Stromal cell of bone marrow (primary cell): ENCODE data around the gene IRF2.

Source experiments
- DNase-seq: peaks from one replicate; pipeline ENCODE4 v3.0.0-alpha.2; 2012; ENCODE audit warnings: low read depth

Gene IRF2

DNA sequence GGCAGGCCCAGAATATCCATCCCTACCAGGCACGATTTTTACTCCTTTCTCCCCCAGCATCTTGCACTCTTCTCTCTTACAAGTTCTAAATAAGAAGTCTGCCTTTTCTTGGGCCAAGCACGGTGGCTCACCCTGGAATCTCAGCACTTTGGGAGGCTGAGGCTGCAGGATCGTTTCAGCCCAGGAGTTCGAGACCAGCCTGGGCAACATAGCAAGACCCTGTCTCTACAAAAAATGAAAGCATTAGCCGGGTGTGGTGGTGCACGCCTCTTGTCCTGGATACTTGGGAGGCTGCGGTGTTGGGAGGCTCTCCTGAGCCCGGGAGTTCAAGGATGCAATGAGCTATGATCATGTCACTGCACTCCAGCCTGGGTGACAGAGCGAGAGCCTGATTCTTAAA is 64.8 kb downstream of the IRF2 start:
- no peak for DNase-seq

DNA sequence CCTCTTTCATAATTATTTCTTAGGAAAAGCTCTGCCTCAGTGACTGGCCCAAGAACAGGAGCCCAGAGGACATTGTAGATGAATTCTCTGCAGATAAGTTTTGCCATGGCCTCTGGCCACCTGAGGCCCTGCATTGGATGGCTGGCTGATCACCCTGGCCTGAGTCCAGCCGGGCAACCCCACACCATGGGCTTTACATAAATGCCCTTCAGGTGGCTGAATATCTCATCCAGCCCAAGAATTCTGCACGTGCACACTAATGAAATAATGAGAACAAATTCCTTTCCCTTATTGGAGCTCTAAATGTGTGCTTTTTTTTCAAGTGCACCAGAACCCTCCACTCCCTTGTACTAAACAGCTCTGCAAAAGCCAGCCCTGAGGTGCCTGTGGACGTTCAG is 65.7 kb downstream of the IRF2 start:
- no peak for DNase-seq

DNA sequence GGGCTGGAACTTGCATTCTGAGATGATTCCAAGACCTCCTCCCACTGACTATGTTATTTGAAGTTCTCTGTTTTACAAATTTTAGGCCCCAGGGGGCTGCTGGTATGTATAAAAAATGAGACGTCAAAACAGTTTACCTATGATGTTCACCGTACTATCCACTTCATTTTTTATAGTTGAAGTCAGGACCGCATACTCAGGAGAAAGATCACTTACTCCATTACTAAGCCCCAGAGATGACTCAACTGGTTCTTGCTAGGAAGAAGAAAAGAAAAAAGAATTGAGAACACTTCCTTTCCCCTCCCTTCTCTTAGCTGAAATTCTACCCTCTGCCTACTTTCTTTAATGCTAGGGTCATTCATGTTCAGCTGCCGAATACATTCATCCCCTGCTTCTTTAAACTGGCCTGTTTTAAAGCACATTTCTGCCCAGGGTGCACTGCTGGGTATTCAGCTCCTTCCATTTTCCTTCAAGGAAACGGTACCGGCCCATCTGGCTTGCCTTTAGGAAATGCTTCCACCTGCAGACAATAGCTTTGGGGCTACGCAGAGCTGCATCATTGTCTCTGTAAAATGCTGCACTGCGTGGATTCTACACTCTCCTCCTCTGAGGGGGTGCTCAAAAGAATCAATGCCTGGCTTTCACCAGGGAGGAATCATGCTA is 66.2 kb downstream of the IRF2 start:
- peak; percentile 71 for DNase-seq

DNA sequence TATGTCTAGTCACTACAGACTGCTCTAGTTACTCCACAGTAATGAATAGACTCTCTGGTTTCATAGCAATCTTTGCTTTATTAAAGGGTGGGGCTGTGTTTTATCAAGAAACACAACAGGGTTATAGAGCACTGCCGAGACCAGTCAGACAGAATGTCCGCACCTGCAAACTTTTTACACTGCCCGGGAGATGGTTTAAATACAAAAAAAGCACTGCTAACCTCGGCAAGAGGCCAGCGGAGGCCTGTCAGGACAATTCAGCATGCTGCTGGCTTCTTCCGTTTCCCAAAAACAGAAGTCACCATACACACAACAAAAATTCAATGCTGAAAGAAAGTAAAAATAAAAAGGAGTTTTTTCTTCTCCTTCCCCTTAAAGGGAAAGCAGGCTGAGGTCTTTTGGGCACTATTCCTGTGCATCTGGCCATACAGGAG is 67.4 kb downstream of the IRF2 start:
- DNase-seq: no peak

GRCh38 chr4:184404047-184404446 is 70.3 kb downstream of the IRF2 start:
- DNase-seq: no peak

DNA sequence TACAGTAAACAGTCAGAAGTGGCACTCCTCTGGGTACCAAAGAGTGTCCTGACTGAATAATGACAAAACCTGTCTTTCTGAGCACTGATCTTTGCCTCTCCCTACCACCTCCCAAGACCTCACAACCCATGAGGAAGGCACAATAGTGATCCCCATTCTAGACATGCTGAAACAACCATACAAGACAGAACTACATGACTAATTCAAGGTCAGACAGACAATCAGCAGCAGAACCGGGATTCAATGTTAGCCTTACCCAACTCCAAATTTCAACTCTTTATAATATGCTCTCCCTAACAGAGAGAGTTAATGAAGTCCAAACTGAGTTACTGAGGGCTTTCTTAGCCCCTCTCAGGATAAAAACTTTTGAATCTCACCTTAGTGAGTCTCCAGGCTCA is 71.0 kb downstream of the IRF2 start:
- no peak for DNase-seq

DNA sequence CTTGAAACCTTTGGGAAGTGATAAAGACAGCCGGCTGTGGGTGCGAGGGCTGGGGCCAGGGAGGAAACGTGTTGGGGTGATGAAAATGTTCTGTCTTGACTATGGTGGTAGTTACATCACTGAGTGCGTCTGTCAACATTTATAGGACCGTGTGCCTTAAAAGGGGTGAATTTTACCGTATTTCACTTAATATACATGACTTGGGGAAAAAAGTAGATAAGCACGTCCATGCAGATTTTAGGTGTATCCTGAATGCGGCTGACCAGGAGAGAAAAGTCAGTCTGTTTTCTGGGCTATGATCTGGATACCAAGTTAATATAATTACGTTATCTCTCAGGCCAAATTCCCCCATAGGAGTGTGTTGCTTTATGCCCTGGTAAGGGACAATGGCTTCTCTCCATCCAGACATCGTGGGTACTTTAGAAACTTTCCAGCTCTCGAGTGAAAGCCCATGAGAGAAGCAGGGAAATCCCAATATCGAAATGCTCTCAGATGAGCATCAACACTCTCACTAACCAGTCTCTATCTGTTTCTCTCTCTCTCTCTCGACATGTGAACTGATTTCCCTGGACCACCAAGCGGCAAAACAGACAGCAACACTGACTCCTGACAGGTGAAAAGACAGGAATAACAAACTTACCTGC is 71.5 kb downstream of the IRF2 start:
- no peak for DNase-seq

DNA sequence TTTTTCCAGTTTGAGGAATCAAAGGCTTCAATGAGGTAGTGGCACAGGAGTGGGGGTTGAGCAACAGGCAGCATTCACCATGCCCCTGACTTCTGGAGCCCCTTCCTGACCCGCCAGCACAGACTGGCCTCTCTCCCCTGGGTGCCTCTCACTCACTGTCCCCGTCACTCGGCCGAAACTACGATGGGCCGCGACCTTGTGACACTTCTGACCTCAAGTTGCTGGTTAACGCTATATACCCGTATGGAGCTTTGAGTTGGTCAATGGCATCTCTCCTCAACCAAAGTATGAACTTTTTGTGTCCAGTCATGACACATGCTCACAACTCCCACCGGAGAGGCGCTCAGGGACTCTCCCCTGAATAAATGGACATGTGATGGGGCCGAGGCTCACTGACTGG is 72.1 kb downstream of the IRF2 start:
- DNase-seq: no peak

GRCh38 chr4:184401397-184402171 is 72.8 kb downstream of the IRF2 start:
- no peak for DNase-seq

DNA sequence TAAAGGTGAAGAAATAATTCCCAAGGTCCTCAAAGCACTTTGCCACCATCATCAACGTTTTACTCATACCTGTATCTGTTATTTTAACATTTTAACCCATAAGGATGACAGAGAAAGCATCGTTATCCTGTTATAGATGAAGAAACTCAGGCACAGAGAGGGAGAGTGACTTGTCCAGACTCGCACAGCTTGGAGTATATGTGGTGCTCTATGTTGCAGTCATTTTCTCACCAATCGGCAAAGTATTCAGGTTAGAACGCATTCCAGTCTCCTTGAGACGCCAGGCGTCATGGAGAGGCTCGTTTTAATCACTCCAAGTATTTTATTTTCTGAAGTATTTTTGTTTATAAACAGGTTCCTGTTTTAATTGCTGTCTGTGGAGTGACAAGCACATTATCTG is 73.5 kb downstream of the IRF2 start:
- no peak for DNase-seq

DNA sequence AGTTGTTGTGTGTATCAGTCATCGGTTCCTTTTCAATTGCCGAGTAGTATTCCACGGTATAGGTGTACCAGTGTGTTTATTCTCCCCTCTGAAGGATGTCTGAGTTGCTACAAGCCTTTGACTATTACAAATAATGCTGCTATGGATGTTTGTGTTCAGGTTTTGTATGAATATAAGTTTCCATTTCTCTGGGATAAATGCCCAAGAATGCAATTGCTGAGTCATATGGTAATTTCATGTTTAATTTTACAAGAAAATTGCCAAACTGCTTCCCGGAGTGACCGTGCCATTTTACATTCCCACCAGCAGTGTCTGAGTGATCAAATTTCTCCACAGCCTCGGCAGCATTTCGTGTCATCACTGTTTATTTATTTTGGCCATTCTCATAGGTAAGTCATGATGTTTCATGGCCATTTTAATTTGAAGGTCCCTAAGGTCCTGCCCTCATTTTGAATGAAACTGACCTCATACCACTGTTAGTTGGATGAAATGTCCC is 73.9 kb downstream of the IRF2 start:
- DNase-seq: peak; percentile 97

GRCh38 chr4:184399512-184399908 is 74.8 kb downstream of the IRF2 start:
- DNase-seq: no peak

GRCh38 chr4:184398741-184399511 is 75.4 kb downstream of the IRF2 start:
- DNase-seq: no peak

DNA sequence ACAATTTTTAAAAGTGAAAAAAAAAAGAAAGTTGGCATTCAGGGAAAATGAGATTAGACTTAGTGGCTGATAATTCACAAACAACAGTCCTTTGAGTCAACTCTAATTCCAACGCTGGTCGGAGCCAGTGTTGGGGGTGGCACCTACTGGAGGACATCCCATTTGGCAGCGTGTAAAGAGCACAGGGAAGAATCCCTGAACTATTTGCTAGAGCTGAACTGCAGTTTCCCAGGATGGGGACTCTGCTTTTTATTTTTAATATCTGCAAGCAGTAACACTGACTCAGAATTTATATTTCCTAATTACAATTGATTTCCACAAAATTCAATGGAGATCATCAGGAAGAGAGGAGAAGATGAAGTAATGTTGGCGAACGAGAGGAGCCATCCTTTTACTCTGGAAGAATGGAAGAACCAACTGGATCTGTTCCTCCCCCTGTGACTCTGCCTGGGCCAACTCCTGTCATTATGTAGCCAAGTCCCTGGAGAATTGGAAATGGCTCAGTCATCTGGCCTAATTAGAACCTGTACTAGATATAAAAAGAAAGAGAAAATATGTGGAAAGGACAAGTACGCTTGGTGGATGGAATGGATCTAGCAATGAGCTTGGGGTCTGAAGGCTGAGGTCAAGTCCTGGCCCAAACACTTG is 76.7 kb downstream of the IRF2 start:
- DNase-seq: no peak

GRCh38 chr4:184396570-184397515 is 77.5 kb downstream of the IRF2 start:
- DNase-seq: no peak

DNA sequence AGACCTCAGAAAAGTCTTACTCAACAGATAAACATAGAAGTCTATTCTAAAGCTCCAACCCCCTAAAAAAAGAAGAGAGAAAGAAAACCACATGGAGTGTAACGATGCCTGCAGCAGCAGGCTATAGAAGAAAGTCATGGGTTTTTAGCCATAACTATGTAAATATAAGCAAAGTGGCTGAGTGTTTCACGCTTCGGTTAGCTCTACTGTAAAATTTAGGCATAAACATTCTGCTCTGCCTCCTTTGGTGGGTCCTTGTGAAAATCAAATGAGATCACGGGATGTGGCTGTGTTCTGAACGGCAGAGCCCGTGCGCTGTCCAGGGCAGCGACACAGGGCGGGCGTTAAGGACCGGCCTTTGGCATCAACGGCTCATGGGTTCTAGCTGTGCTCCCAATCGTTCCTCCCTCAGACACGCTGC is 78.4 kb downstream of the IRF2 start:
- no peak for DNase-seq

GRCh38 chr4:184395451-184395917 is 78.9 kb downstream of the IRF2 start:
- DNase-seq: no peak

DNA sequence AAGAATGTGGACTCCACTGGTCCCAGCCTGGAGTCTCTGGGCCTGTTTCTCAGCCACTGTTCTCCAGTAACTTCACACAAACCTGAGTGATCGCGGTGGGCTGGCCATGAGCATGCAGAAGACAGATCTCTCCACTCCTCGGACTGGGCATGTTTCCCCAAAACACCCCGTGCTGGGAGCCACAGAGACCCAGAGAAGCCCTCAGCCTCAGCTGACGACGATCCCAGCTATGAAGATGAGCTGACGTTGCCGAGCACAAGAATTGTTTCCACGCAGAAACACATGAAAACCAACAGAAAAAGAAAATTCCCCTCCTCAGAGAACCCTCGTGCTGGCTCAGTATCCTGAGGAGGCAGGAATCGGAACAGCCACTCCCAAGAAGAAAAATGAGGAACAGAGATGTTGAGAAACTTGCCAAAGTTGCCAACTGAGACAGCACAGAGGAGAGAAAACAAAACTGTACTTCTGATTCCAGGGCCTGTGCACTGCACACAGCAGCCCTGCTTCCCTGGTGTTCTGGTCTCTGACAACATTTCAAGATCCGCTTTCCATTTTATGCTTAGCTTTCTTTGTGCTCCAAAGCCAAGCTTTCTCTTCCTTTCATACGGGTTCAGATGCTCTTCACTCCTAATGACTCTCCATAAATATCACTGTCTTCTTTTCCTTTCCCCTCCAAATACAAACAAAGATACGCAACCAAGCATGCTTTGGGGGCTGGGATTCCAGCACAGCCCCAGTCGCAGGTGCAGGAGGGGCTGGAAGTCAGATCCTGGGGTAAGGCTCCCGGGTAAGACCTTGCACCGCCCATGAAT is 81.4 kb downstream of the IRF2 start:
- DNase-seq: no peak

DNA sequence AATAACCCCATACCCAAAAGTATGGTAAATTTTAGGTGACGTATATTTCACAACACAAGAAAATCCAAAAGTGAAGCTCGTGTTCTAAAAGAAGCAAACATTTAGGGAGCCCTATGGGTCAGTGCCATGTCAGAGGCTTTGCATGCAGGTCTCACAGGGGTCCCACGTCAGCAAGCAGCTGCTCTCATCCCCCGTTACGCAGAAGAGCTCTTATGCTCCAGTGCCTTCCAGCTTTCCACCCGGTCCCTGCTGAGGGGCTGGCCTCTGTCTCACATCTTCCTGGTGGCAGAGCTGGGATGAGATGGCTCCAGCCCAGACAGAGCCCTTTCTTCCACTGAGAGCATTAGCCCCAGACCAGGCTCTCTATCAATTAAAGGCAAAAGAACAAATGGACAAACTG is 82.0 kb downstream of the IRF2 start:
- no peak for DNase-seq
